GM12801 (cell line): ENCODE data around the gene ATXN10.

ENCODE experiments used
- TF ChIP-seq, protein P1 (sequence below): IDR thresholded peaks from one replicate; pipeline ENCODE4 v1.5.1; 2011; ENCODE audit warnings: control low read depth; ENCODE audit not compliant: insufficient read length; ENCODE audit errors: extremely low read depth

The ATXN10 gene

GRCh38 chr22:45639747-45640102, 31.9 kb upstream of the ATXN10 start:
- TF ChIP-seq, protein P1, sequence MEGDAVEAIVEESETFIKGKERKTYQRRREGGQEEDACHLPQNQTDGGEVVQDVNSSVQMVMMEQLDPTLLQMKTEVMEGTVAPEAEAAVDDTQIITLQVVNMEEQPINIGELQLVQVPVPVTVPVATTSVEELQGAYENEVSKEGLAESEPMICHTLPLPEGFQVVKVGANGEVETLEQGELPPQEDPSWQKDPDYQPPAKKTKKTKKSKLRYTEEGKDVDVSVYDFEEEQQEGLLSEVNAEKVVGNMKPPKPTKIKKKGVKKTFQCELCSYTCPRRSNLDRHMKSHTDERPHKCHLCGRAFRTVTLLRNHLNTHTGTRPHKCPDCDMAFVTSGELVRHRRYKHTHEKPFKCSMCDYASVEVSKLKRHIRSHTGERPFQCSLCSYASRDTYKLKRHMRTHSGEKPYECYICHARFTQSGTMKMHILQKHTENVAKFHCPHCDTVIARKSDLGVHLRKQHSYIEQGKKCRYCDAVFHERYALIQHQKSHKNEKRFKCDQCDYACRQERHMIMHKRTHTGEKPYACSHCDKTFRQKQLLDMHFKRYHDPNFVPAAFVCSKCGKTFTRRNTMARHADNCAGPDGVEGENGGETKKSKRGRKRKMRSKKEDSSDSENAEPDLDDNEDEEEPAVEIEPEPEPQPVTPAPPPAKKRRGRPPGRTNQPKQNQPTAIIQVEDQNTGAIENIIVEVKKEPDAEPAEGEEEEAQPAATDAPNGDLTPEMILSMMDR: no peak

DNA sequence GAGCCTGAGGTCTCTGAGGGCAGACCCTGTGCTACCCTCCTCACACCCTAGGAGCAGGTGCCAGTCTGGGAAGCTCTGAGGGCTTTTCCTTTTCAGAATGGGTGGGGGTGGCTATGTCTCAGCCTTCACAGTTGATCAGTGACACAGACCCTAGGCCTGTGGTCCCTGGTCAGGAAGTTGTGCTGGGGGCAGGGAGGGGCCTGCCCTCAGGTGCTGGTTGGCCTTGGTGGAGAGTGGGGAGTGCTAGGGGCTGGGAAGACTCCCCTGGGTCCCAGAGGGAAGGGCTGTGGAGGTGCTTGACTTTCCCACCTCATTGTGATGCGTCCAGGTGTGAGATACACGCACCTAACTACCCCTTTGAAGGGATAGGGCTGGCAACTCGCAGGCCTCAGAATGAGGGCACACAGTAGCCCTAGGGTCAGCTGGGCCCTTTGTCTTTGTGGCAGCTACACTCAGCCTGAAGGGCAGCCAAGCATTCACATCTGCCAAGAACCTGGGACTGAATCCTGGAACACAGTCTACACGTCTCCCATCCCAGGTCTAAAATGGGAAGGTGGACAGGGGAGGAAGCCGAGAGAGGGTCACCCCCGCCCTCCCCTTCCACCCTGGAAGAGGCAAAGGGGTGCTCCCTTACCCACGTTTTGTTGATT, 31.2 kb upstream of the ATXN10 start:
- TF ChIP-seq, protein P1: no peak

DNA sequence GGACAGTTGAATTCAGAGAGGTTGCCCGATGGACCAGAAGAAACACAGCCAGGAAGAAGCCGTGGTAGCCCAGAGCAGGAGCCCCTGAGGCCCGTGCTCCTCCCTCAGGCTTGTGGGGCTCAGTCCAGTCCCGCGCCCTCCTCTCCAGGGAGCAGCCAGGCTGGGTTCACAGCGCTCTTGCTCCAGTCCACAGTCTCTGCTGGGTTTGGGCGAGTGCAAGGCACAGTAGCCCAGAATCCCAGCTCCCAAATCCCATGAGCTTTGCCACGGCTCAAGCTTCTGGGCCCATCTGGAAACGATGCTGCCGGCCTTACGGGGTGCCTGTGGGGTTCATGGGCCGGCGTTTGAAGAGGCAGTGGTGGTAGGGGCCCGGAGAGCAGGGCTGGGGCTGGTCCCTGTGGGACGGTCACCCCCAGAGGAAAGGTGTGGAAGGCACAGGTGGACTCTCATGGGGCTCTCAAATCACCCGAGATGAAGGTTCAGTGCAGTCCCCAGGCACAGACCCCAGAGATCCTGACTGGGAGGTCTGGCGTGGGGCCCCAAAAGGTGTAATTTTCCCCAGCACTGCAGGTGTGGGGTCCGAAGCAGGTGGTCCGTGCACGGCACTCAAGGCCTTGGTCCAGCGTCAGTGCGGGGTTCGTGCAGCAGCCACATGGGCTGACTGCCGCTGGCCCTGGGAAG, 30.6 kb upstream of the ATXN10 start:
- TF ChIP-seq, protein P1: no peak

- TF ChIP-seq, protein P1: no peak
Measured at GRCh38 chr22:45642986-45643385, 28.6 kb upstream of the ATXN10 start.

GRCh38 chr22:45644714-45645113, 26.9 kb upstream of the ATXN10 start:
- TF ChIP-seq, protein P1: no peak

GRCh38 chr22:45645150-45645525, 26.5 kb upstream of the ATXN10 start:
- TF ChIP-seq, protein P1: no peak

DNA sequence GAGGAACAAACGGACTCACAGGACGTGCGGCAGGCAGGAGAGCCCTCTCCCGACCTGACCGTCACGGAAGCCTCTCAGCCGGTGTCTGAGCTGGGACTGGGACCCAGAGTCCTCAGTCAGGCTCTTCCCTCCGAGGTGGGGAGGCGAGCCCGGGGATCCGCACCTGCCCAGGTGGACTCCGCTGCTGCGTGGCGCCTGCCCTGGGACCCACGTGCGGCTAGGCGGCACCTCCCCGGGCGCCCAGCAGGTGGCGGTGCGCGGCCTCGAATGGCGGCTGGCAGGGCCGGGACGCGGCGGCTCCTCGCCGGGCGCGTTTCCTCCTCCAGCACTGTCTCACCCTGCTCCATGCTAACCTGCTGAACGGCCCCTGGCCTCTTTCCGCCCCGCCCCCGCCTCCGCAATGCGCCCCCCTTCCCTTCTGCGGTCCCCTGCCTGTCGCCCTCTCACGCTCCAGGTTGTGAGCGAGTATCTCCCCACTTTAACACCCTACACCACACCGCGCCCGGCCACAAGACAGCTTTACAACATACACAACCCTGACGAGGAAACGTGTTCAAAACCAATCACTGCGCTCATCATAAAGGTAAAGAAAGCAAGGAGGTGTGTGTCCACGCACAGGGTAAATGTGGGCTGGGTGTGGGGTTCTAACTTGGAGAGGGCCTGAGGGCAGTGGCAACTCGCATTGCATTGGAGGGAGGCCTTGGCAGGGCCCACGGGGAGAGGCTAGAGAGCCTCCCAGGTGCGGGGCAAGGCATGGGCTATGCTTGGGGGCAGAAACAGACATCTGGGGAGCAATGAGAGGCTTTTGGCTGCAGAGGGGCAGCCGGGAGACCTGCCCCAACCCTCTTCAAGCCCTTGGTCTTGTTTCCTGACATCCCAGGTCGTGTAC, 25.9 kb upstream of the ATXN10 start:
- TF ChIP-seq, protein P1: no peak
